Keratinocyte (primary cell): ENCODE measurements around the gene NINJ2. TPM values are rescaled to one million over a fixed set of nuclear protein-coding genes. Genes with fewer than 3 reads are reported as not detected.

ENCODE experiments used
- DNase-seq: peaks from one replicate; pipeline ENCODE4 v3.0.0-alpha.2; 2011; ENCODE audit warnings: low read depth, missing footprints, low spot score
- FAIRE-seq: peaks from 2 replicates; lab custom pipeline; 2011; peaks lifted over from hg19 to GRCh38; lab: Jason Lieb, UNC
- H2AFZ ChIP-seq: 2 replicates; pipeline ENCODE4 v1.6.0; 2012; ENCODE audit warnings: low read length, control low read depth, inconsistent platforms; ENCODE audit not compliant: control insufficient read depth
- H3K27ac ChIP-seq: 2 replicates; pipeline ENCODE4 v1.5.1; 2011; ENCODE audit warnings: low read length; ENCODE audit not compliant: control insufficient read depth, insufficient read depth
- H3K27me3 ChIP-seq: 3 replicates; pipeline ENCODE4 v1.6.0; 2011; ENCODE audit warnings: low read length; ENCODE audit not compliant: control insufficient read depth, insufficient read depth; ENCODE audit errors: extremely low read depth
- H3K36me3 ChIP-seq, 2 experiments: 2 replicates in 1 of 2; 3 replicates in 1 of 2; pipeline ENCODE4 v1.5.1; 2011; ENCODE audit warnings: low read length in 2 of 2, mild to moderate bottlenecking in 1 of 2; ENCODE audit not compliant: control insufficient read depth in 2 of 2, insufficient read depth in 2 of 2; ENCODE audit errors: extremely low read depth in 1 of 2
- H3K4me1 ChIP-seq: 3 replicates; pipeline ENCODE4 v1.5.1; 2011; ENCODE audit warnings: low read length; ENCODE audit not compliant: control insufficient read depth, insufficient read depth; ENCODE audit errors: extremely low read depth
- H3K4me2 ChIP-seq: 3 replicates; pipeline ENCODE4 v1.6.0; 2011; ENCODE audit warnings: low read depth, low read length; ENCODE audit not compliant: control insufficient read depth, insufficient read depth; ENCODE audit errors: extremely low read depth
- H3K4me3 ChIP-seq, 3 experiments: fragments of 200-600 bp in 1 of 3; sonication (generic) in 1 of 3; 2 replicates in 2 of 3; 3 replicates in 1 of 3; pipeline ENCODE4 v1.5.1; 2011 to 2016; ENCODE audit warnings: low read length in 3 of 3, mild to moderate bottlenecking in 3 of 3, control low read depth in 2 of 3, inconsistent platforms in 1 of 3, low read depth in 1 of 3, mixed read lengths in 1 of 3, mixed run types in 1 of 3, moderate library complexity in 1 of 3; ENCODE audit not compliant: control insufficient read depth in 2 of 3, insufficient read depth in 2 of 3; ENCODE audit errors: extremely low read depth in 1 of 3
- H3K79me2 ChIP-seq: 2 replicates; pipeline ENCODE4 v1.6.0; 2012; ENCODE audit warnings: low read length; ENCODE audit not compliant: control insufficient read depth, insufficient read depth
- H3K9ac ChIP-seq: 3 replicates; pipeline ENCODE4 v1.6.0; 2011; ENCODE audit warnings: low read length; ENCODE audit not compliant: control insufficient read depth, insufficient read depth; ENCODE audit errors: extremely low read depth
- H3K9me1 ChIP-seq: 3 replicates; pipeline ENCODE4 v1.6.0; 2011; ENCODE audit warnings: low read length; ENCODE audit not compliant: control insufficient read depth, insufficient read depth; ENCODE audit errors: extremely low read depth
- H3K9me3 ChIP-seq: 2 replicates; pipeline ENCODE4 v1.5.1; 2012; ENCODE audit warnings: low read depth, low read length; ENCODE audit not compliant: control insufficient read depth
- H4K20me1 ChIP-seq: 3 replicates; pipeline ENCODE4 v1.6.0; 2011; ENCODE audit warnings: low read length; ENCODE audit not compliant: control insufficient read depth, insufficient read depth; ENCODE audit errors: extremely low read depth
- EZH2 ChIP-seq: IDR thresholded peaks from one replicate; pipeline ENCODE4 v1.6.1; 2012; ENCODE audit warnings: inconsistent platforms, mild to moderate bottlenecking, low read length, moderate library complexity
- dilution Hi-C: fragments of 300-500 bp; cut with MboI; formaldehyde crosslinking; loops from one replicate; pipeline ENCODE4 v1.7.0; 2020; ENCODE audit warnings: low sequenced_read_pairs; ENCODE audit not compliant: extremely low pct_ligation_motif_present
- polyA plus RNA-seq, 5 experiments: library from polyadenylated mRNA; depleted of rRNA in 3 of 5; stranded (reverse) in 3 of 5; stranded (forward) in 1 of 5; unstranded in 1 of 5; fragments of >200 nt; gene quantifications; 1 replicate in 1 of 5; 2 replicates in 3 of 5; 3 replicates in 1 of 5; pipeline versions ENCODE4 v1.2.1 to v1.2.3, GENCODE V29; 2011 to 2012; ENCODE audit warnings: missing spikeins in 2 of 5, low read depth in 1 of 5, low replicate concordance in 1 of 5
- TF ChIP-seq, protein P1 (sequence below), 3 experiments: IDR thresholded peaks in 1 of 3; conservative IDR thresholded peaks in 1 of 3; optimal IDR thresholded peaks in 1 of 3; 2 replicates in 2 of 3; 3 replicates in 1 of 3; pipeline versions ENCODE3 to v1.5.1; 2011; ENCODE audit warnings: low read length in 3 of 3, mild to moderate bottlenecking in 3 of 3, moderate library complexity in 2 of 3, control low read depth in 1 of 3, inconsistent platforms in 1 of 3; ENCODE audit not compliant: insufficient read depth in 2 of 3; ENCODE audit errors: extremely low read depth in 1 of 3

The NINJ2 gene
- polyA plus RNA-seq, 1 donor (not counting 4 experiments of a cell fraction or from before 2014, with no cell fraction given): 0.58 TPM

- Histone ChIP-seq H3K9ac (no peak overlapping the region), H3K4me2 (no peak overlapping the region), H3K27me3 (no peaks in the 10 kb centered on the region), H3K79me2 (no peaks in the 10 kb centered on the region), H3K9me3 (no peaks in the 10 kb centered on the region), H3K4me3 (no peak overlapping the region), H2AFZ (no peak overlapping the region), H3K36me3 (no peaks in the 10 kb centered on the region), H3K27ac (no peak overlapping the region), H4K20me1 (no peaks in the 10 kb centered on the region), H3K9me1 (no peaks in the 10 kb centered on the region), H3K4me1 (peaks cover 6% of the 10 kb centered on the region)
- FAIRE-seq (no peak), DNase-seq (no peak)
- TF ChIP-seq, protein P1, sequence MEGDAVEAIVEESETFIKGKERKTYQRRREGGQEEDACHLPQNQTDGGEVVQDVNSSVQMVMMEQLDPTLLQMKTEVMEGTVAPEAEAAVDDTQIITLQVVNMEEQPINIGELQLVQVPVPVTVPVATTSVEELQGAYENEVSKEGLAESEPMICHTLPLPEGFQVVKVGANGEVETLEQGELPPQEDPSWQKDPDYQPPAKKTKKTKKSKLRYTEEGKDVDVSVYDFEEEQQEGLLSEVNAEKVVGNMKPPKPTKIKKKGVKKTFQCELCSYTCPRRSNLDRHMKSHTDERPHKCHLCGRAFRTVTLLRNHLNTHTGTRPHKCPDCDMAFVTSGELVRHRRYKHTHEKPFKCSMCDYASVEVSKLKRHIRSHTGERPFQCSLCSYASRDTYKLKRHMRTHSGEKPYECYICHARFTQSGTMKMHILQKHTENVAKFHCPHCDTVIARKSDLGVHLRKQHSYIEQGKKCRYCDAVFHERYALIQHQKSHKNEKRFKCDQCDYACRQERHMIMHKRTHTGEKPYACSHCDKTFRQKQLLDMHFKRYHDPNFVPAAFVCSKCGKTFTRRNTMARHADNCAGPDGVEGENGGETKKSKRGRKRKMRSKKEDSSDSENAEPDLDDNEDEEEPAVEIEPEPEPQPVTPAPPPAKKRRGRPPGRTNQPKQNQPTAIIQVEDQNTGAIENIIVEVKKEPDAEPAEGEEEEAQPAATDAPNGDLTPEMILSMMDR (optimal IDR thresholded peaks at IDR 0.05 in 1 of 3, IDR thresholded peaks at IDR 0.05 in 1 of 3, conservative IDR thresholded peaks at IDR 0.05 in 1 of 3; ENCODE audit: extremely low read depth in 1 of 3, insufficient read depth in 2 of 3, low read length in 3 of 3): no peak
- TF ChIP-seq EZH2: no peak
- dilution Hi-C loops: no loop called here
These were observed 11.1 kb upstream of the NINJ2 start for GRCh38 chr12:674272-674781.

DNA sequence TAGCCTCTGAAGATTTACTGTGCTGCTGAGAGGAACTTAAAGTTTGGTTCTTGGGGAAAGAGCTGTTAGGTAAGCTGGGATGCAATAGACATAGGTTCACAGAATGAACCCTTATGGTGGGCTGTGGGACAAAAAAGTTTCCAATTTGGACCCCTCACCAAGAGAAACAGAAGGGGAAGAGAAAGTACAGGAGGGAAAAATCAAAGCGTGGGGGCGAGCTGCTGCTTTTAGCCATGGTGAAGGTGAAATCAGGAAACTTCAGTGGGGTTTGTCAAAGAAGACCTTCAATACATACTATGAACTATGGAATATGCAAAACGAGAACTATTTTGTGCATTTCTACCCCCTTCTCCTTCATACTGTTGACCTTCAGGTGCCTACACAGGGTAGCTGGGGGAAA, 10.6 kb upstream of the NINJ2 start:
- no peak overlapping the region for H3K4me2 ChIP-seq
- no peaks in the 10 kb centered on the region for H4K20me1 ChIP-seq
- TF ChIP-seq, protein P1 (optimal IDR thresholded peaks at IDR 0.05 in 1 of 3, IDR thresholded peaks at IDR 0.05 in 1 of 3, conservative IDR thresholded peaks at IDR 0.05 in 1 of 3; ENCODE audit: extremely low read depth in 1 of 3, insufficient read depth in 2 of 3, low read length in 3 of 3): no peak
- no peak for TF ChIP-seq EZH2
- H3K4me3 ChIP-seq: no peak overlapping the region
- dilution Hi-C loops: no loop called here
- H3K4me1 ChIP-seq: peaks cover 6% of the 10 kb centered on the region
- DNase-seq: no peak
- no peaks in the 10 kb centered on the region for H3K79me2 ChIP-seq
- no peaks in the 10 kb centered on the region for H3K27me3 ChIP-seq
- H3K27ac ChIP-seq: no peak overlapping the region
- no peaks in the 10 kb centered on the region for H3K9me1 ChIP-seq
- no peak overlapping the region for H2AFZ ChIP-seq
- no peak overlapping the region for H3K9ac ChIP-seq
- no peaks in the 10 kb centered on the region for H3K36me3 ChIP-seq
- no peak for FAIRE-seq
- no peaks in the 10 kb centered on the region for H3K9me3 ChIP-seq
